IPS-20b (cell line): ENCODE data around the gene PPARA.
"Not testable (repeated sequence)": the region's sequence is repeated elsewhere in the genome, so short reads cannot be mapped to it uniquely, and the experiment has no call there.

Experiments
- H3K27ac ChIP-seq: one replicate; pipeline ENCODE4 v1.5.1; 2013; ENCODE audit warnings: low read length
- H3K27me3 ChIP-seq: 2 replicates; pipeline ENCODE4 v1.6.1; 2013; ENCODE audit warnings: mild to moderate bottlenecking, low read length, inconsistent platforms; ENCODE audit not compliant: insufficient read depth
- H3K36me3 ChIP-seq: 2 replicates; pipeline ENCODE4 v1.6.1; 2013; ENCODE audit warnings: low read depth, mild to moderate bottlenecking, inconsistent platforms, low read length, moderate library complexity; ENCODE audit not compliant: insufficient read depth
- H3K4me1 ChIP-seq: 2 replicates; pipeline ENCODE4 v1.6.1; 2013; ENCODE audit warnings: mild to moderate bottlenecking, control low read depth, inconsistent platforms, low read length, moderate library complexity; ENCODE audit not compliant: insufficient read depth
- H3K4me3 ChIP-seq: 2 replicates; pipeline ENCODE4 v1.5.1; 2013; ENCODE audit warnings: mild to moderate bottlenecking, low read length, inconsistent platforms
- H3K9ac ChIP-seq: 2 replicates; pipeline ENCODE4 v1.6.1; 2013; ENCODE audit warnings: low read depth, mild to moderate bottlenecking, inconsistent platforms, low read length, moderate library complexity
- H3K9me3 ChIP-seq: 2 replicates; pipeline ENCODE4 v1.6.1; 2013; ENCODE audit warnings: mild to moderate bottlenecking, low read depth, low read length, inconsistent platforms; ENCODE audit not compliant: insufficient read depth

PPARA gene

DNA sequence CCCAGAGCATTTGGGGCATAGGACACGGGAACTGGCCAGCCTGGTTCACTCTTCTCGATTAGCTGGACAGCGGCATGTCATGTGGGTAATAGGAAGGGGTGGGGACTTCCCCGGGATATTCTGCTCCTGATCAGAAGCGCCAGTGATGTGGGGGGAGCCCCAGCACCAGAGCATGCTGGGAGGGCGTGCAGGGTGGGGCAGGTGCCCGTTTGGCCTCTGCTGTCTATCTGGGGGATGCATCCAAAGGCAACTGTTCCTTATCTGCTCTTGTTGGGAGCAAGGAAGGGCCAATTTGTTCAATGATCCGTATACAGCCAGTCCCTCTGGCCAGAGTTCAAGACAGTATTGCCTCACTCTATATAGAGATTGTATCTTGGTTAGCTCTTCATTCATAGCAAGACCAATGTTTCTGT lies 43.6 kb downstream of the PPARA start:
- no peaks in the 10 kb centered on the region for H3K36me3 ChIP-seq
- H3K4me1 ChIP-seq, result no peaks in the 10 kb centered on the region
- no peaks in the 10 kb centered on the region for H3K27me3 ChIP-seq
- no peak overlapping the region for H3K4me3 ChIP-seq
- no peak overlapping the region for H3K27ac ChIP-seq
- H3K9me3 ChIP-seq, result no peaks in the 10 kb centered on the region
- no peak overlapping the region for H3K9ac ChIP-seq

- no peaks in the 10 kb centered on the region for H3K9me3 ChIP-seq
- H3K9ac ChIP-seq, result no peak overlapping the region
- H3K36me3 ChIP-seq, result no peaks in the 10 kb centered on the region
- H3K27ac ChIP-seq, result no peak overlapping the region
- no peak overlapping the region for H3K4me3 ChIP-seq
- no peaks in the 10 kb centered on the region for H3K4me1 ChIP-seq
- H3K27me3 ChIP-seq, result no peaks in the 10 kb centered on the region
Observed at GRCh38 chr22:46195487-46196165, 45.3 kb downstream of the PPARA start.

DNA sequence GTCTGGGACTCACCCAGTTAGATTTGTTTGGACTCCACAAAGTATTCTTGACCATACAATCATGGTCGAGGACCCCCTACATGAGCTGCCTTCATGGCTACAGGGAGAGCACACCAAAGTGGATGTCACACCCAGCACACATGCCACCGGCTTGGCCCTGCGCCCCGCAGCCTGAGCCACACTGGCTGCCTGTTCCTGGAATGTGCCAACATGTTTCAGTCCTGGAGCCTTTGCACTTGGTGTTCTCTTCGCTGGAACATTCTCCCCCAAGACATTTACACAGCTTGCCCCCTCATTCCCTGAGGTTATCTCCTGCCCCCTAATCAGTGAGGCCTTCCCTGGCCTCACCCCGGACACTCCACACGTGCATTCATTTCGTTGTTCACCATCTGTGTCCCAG lies 46.0 kb downstream of the PPARA start:
- no peaks in the 10 kb centered on the region for H3K9me3 ChIP-seq
- no peak overlapping the region for H3K9ac ChIP-seq
- H3K4me3 ChIP-seq, result no peak overlapping the region
- H3K27me3 ChIP-seq, result no peaks in the 10 kb centered on the region
- H3K36me3 ChIP-seq, result no peaks in the 10 kb centered on the region
- H3K27ac ChIP-seq, result no peak overlapping the region
- peaks cover 2% of the 10 kb centered on the region; the same call in 1 of the 2 replicates for H3K4me1 ChIP-seq

- H3K4me1 ChIP-seq, result peaks cover 9% of the 10 kb centered on the region; the same call in 1 of the 2 replicates
- H3K27me3 ChIP-seq, result no peaks in the 10 kb centered on the region
- H3K9ac ChIP-seq, result no peak overlapping the region
- H3K9me3 ChIP-seq, result no peaks in the 10 kb centered on the region
- no peaks in the 10 kb centered on the region for H3K36me3 ChIP-seq
- no peak overlapping the region for H3K4me3 ChIP-seq
- H3K27ac ChIP-seq, result no peak overlapping the region
Observed at GRCh38 chr22:46198274-46198673, 47.9 kb downstream of the PPARA start.

- not testable (repeated sequence) for H3K27ac ChIP-seq, H3K9me3 ChIP-seq, H3K27me3 ChIP-seq, H3K4me3 ChIP-seq, H3K9ac ChIP-seq, H3K4me1 ChIP-seq, H3K36me3 ChIP-seq
Observed at GRCh38 chr22:46198806-46199205, 48.5 kb downstream of the PPARA start.

DNA sequence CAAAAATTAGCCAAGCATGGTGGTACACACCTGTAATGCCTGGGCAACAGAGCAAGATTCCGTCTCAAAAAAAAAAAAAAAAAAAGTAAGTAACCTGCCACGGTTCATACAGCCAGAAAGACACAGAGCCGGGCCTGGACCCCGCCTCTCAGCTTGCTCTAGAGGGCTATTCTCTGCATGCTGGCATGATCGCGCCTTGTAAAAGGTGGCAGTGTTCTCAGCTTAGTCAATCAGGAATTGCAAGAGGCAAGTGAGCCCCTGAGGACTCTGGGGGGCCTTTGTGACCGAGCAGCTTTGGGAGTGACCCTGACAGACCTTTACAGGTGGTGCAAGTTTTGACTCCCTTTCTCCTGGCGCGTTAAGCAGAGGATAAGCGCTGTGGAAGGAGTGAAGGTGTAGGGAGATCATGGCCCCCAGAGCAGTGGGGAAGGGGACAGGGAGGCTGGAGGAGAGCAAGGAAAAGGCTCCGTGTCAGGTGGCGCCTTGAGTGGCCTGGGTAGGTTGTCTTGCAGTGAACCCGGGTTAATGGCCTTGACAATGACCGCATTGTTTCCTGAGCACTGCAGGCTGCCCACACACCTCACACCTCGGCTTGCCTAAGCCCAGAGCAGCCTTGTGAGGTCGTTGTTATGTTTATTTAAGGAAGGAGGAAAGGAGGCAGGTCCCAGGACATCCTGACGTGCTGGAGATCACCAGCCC lies 50.9 kb downstream of the PPARA start:
- Histone ChIP-seq H3K27ac (no peak overlapping the region), H3K9me3 (no peaks in the 10 kb centered on the region), H3K27me3 (no peaks in the 10 kb centered on the region), H3K9ac (no peak overlapping the region), H3K36me3 (no peaks in the 10 kb centered on the region), H3K4me1 (peaks cover 9% of the 10 kb centered on the region; the same call in 1 of the 2 replicates), H3K4me3 (0 out of 2 replicates have a peak overlapping the region, but pooled peaks have one; percentile 16)

GRCh38 chr22:46202897-46203600 lies 52.7 kb downstream of the PPARA start:
- H3K27ac ChIP-seq, result no peak overlapping the region
- H3K4me3 ChIP-seq, result no peak overlapping the region
- H3K9me3 ChIP-seq, result no peaks in the 10 kb centered on the region
- H3K36me3 ChIP-seq, result no peaks in the 10 kb centered on the region
- no peaks in the 10 kb centered on the region for H3K27me3 ChIP-seq
- peaks cover 9% of the 10 kb centered on the region; the same call in 1 of the 2 replicates for H3K4me1 ChIP-seq
- no peak overlapping the region for H3K9ac ChIP-seq

GRCh38 chr22:46203601-46203980 lies 53.3 kb downstream of the PPARA start:
- H3K36me3 ChIP-seq, result no peaks in the 10 kb centered on the region
- H3K4me1 ChIP-seq, result peaks cover 9% of the 10 kb centered on the region; the same call in 1 of the 2 replicates

DNA sequence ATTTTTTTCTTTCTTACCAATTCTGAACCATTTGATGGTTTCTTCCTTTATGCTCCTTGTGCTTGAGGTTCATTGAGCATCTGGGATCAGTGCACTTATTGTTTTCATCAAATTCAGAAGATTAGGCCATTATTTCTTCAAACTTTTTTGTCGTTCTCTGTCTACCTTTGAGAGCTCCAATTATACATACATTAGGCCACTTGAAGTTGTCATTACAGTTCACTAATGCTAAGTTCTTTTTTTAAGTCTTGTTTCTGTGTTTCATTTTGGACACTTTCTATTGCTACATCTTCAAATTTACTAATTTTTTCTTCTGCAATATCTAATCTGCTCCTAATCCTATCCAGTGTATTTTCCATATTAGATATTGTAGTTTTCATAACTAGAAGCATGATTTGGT lies 58.9 kb downstream of the PPARA start:
- Histone ChIP-seq H3K36me3 (no peaks in the 10 kb centered on the region), H3K27ac (no peak overlapping the region), H3K9ac (no peak overlapping the region), H3K4me3 (no peak overlapping the region), H3K27me3 (no peaks in the 10 kb centered on the region), H3K4me1 (no peaks in the 10 kb centered on the region), H3K9me3 (peaks cover 17% of the 10 kb centered on the region; the same call in 1 of the 2 replicates)

More at GRCh38 chr22:46203601-46203980, 53.3 kb downstream of the PPARA start:
- H3K27ac ChIP-seq, result no peak overlapping the region
- no peaks in the 10 kb centered on the region for H3K27me3 ChIP-seq
- H3K4me3 ChIP-seq, result no peak overlapping the region
- H3K9ac ChIP-seq, result no peak overlapping the region
- peaks cover 2% of the 10 kb centered on the region; the same call in 1 of the 2 replicates for H3K9me3 ChIP-seq

GRCh38 chr22:46212195-46212594 lies 61.9 kb downstream of the PPARA start:
- H3K27me3 ChIP-seq, result no peaks in the 10 kb centered on the region
- no peaks in the 10 kb centered on the region for H3K4me1 ChIP-seq
- no peak overlapping the region for H3K27ac ChIP-seq
- H3K9me3 ChIP-seq, result peaks cover 17% of the 10 kb centered on the region; the same call in 1 of the 2 replicates
- no peak overlapping the region for H3K4me3 ChIP-seq
- no peak overlapping the region for H3K9ac ChIP-seq
- no peaks in the 10 kb centered on the region for H3K36me3 ChIP-seq

- H3K9me3 ChIP-seq, result peaks cover 17% of the 10 kb centered on the region; the same call in 1 of the 2 replicates
- no peaks in the 10 kb centered on the region for H3K36me3 ChIP-seq
- no peak overlapping the region for H3K4me3 ChIP-seq
- no peak overlapping the region for H3K9ac ChIP-seq
- H3K27ac ChIP-seq, result no peak overlapping the region
- H3K27me3 ChIP-seq, result no peaks in the 10 kb centered on the region
- no peaks in the 10 kb centered on the region for H3K4me1 ChIP-seq
Observed at GRCh38 chr22:46213052-46213451, 62.7 kb downstream of the PPARA start.
